Vagina (tissue), 2 donors: ENCODE results near the gene GAMT.

Experiments
- CTCF ChIP-seq, 3 experiments: fragments of 450-650 bp in 2 of 3; fragments of 200-600 bp in 1 of 3; sonication (generic) in 1 of 3; IDR thresholded peaks; one replicate each; pipeline ENCODE4 v1.5.1; 2017 to 2019; ENCODE audit warnings: antibody characterized with exemption in 3 of 3, mild to moderate bottlenecking in 2 of 3, moderate library complexity in 2 of 3
- POLR2A ChIP-seq, 2 donors: fragments of 450-650 bp; IDR thresholded peaks; one replicate each; pipeline ENCODE4 v1.6.1; 2017; ENCODE audit warnings: antibody characterized with exemption in 2 of 2, mild to moderate bottlenecking in 2 of 2, moderate library complexity in 2 of 2
- POLR2AphosphoS5 ChIP-seq, 2 donors: sonication (generic); formaldehyde crosslinking; IDR thresholded peaks; one replicate each; pipeline ENCODE4 v1.9.0; 2017; ENCODE audit warnings: antibody characterized with exemption in 2 of 2, mild to moderate bottlenecking in 2 of 2, low read depth in 1 of 2; ENCODE audit not compliant: insufficient read depth in 1 of 2

- TF ChIP-seq POLR2AphosphoS5 (IDR thresholded peaks at IDR 0.05; ENCODE audit: insufficient read depth in 1 of 2, low read depth in 1 of 2) (no peak), POLR2A (IDR thresholded peaks at IDR 0.05) (no peak), CTCF (IDR thresholded peaks at IDR 0.05) (no peak)
Observed at GRCh38 chr19:1440418-1440801, 39.1 kb upstream of the GAMT start.
